Ishikawa (cell line): Measurements from ENCODE around the gene RAB40C.

Experiments used
- CEBPB ChIP-seq: IDR thresholded peaks from 2 replicates; pipeline ENCODE4 v1.6.1; 2012
- CREB1 ChIP-seq: IDR thresholded peaks from 2 replicates; pipeline ENCODE4 v1.6.1; 2012; ENCODE audit warnings: low read depth
- EGR1 ChIP-seq: IDR thresholded peaks from 2 replicates; pipeline ENCODE4 v1.6.1; 2012
- EP300 ChIP-seq: IDR thresholded peaks from 2 replicates; pipeline ENCODE4 v1.6.1; 2012; ENCODE audit warnings: borderline replicate concordance
- FOXM1 ChIP-seq: IDR thresholded peaks from 2 replicates; pipeline ENCODE4 v1.6.1; 2012; ENCODE audit warnings: low read depth, borderline replicate concordance
- MAX ChIP-seq: IDR thresholded peaks from 2 replicates; pipeline ENCODE4 v1.6.1; 2012
- NFIC ChIP-seq: IDR thresholded peaks from 2 replicates; pipeline ENCODE4 v1.6.1; 2012
- RAD21 ChIP-seq: IDR thresholded peaks from 2 replicates; pipeline ENCODE4 v1.6.1; 2012; ENCODE audit warnings: low read depth
- REST ChIP-seq: IDR thresholded peaks from 2 replicates; pipeline ENCODE4 v1.6.1; 2012; ENCODE audit warnings: low read depth, mild to moderate bottlenecking
- TAF1 ChIP-seq: IDR thresholded peaks from 2 replicates; pipeline ENCODE4 v1.6.1; 2012; ENCODE audit warnings: low read depth, mild to moderate bottlenecking
- TCF12 ChIP-seq: IDR thresholded peaks from 2 replicates; pipeline ENCODE4 v1.6.1; 2012; ENCODE audit warnings: low read depth
- TEAD4 ChIP-seq: IDR thresholded peaks from 2 replicates; pipeline ENCODE4 v1.6.1; 2012
- USF1 ChIP-seq: IDR thresholded peaks from 2 replicates; pipeline ENCODE4 v1.6.1; 2012
- YY1 ChIP-seq: IDR thresholded peaks from 2 replicates; pipeline ENCODE4 v1.6.1; 2012; ENCODE audit warnings: low read depth
- ZBTB7A ChIP-seq: IDR thresholded peaks from 2 replicates; pipeline ENCODE4 v1.6.1; 2012; ENCODE audit warnings: low read depth

RAB40C gene

GRCh38 chr16:634996-635395, 45.1 kb downstream of the RAB40C start:
- no peak for TF ChIP-seq NFIC

- no peak for TF ChIP-seq TEAD4
- TF ChIP-seq ZBTB7A = 0 out of 2 replicates have a peak, but pooled peaks have one; percentile 13
Measured at GRCh38 chr16:635573-636205, 45.8 kb downstream of the RAB40C start.

GRCh38 chr16:636206-637080, 46.6 kb downstream of the RAB40C start, which contains the start of gene METTL26:
TSS of gene METTL26 (minus strand) at chr16:636305. CDS start at chr16:636290, 15 bp downstream.
- TF ChIP-seq REST (no peak), CREB1 (peak; percentile 39; the same call in 1 of the 2 replicates), TCF12 (no peak; the same call in none of the 2 replicates), TEAD4 (peak; percentile 94), ZBTB7A (0 out of 2 replicates have a peak, but pooled peaks have one; percentile 10), FOXM1 (no peak), EGR1 (peak; percentile 36; the same call in 1 of the 2 replicates), EP300 (no peak), YY1 (peak; percentile 57; the same call in 1 of the 2 replicates), NFIC (no peak), RAD21 (0 out of 2 replicates have a peak, but pooled peaks have one; percentile 10), MAX (peak; percentile 95), TAF1 (peak; percentile 13; the same call in 1 of the 2 replicates), USF1 (peak; percentile 55), CEBPB (0 out of 2 replicates have a peak, but pooled peaks have one; percentile 10)

- TF ChIP-seq YY1 = no peak
- no peak for TF ChIP-seq TCF12
- TF ChIP-seq EP300 = no peak
- TF ChIP-seq TAF1 = no peak
- TF ChIP-seq USF1 = peak; percentile 91
- no peak for TF ChIP-seq REST
- TF ChIP-seq ZBTB7A = peak; percentile 76; the same call in 1 of the 2 replicates
- no peak for TF ChIP-seq NFIC
- no peak for TF ChIP-seq TEAD4
Measured at GRCh38 chr16:637081-638018, 47.5 kb downstream of the RAB40C start.

GRCh38 chr16:638034-638543, 48.2 kb downstream of the RAB40C start:
- TF ChIP-seq CEBPB = no peak
- no peak for TF ChIP-seq CREB1
- TF ChIP-seq TEAD4 = no peak
- TF ChIP-seq ZBTB7A = no peak
- TF ChIP-seq FOXM1 = no peak
- TF ChIP-seq TAF1 = no peak
